Measurements from ENCODE around the gene GFOD1. TPM values are rescaled to one million over a fixed set of nuclear protein-coding genes. Genes with fewer than 3 reads are reported as not detected.
"Not testable (repeated sequence)": the region's sequence is repeated elsewhere in the genome, so short reads cannot be mapped to it uniquely, and the experiment has no call there.

GFOD1 gene
- total and polyA plus RNA-seq, 7 donors = 5.9 to 34.2 (median 16.7) TPM

DNA sequence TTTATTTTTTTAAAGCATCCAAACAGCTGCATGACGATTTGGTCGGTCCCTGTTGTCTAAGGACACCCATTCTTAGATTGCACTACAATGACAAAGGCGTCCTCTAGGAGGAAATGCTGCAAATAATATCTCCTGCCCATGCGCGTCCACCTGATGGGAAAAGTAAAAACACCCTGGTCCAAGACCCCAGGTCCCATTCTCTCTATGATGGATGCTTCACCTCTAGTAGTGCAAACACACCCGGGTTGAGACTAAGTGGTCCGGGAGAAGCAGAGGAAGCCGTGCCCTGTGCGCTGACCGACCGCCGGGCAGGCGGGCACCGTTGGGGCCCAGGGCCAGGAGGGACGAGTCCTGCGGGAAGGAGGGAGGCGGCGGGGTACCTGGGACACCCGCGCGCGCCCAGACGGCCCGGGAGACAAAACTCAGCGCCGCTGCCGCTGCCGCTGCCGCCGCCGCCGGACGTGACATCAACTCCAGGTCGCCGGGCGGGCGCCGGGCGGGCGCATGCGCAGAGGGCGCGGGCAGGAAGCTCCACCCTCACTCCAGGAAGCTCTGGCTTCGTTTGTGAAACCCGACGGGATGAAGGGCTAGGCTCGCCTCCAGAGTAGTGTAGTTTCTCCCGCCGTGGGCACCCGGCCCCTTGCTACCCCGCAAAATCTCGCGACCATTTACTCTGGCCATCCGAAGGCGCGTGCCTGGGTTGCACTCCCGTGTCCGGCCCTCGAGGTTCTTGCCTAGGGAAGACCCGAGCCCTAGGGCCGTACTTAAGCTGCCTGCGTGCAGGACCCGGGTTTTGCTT lies 159.1 kb downstream of the GFOD1 start, which contains the start of gene TBC1D7:
TSS of gene TBC1D7 (minus strand) at position 462 of the 799 bp plus-strand sequence. CDS start 1,639 bp downstream, outside the sequence.
- Histone ChIP-seq H3K27ac (peak within 1 kb of the TSS; percentile 95), H3K9me3 (no peaks in the 10 kb centered on the region), H3K27me3 (ENCODE audit: insufficient read depth in 3 of 3, low read length in 2 of 3) (no peaks in the 10 kb centered on the region), H3K4me1 (peaks cover 3% of the 10 kb centered on the region), H3K36me3 (ENCODE audit: insufficient read depth in 1 of 2, low read depth in 1 of 2) (peaks cover 4 to 29% of the 10 kb centered on the region in 2 donors), H3K4me3 (peak within 1 kb of the TSS; percentile 92)
- ATAC-seq = peak; percentile 96 to 99 (median 97)
- WGBS, 3 donors = 0 to 1% (median 0%) methylated on average over 38 to 63 of the region's 63 CpGs
- TF ChIP-seq CTCF (IDR thresholded peaks at IDR 0.05) = peak; percentile 20
- DNase-seq = peak; percentile 91 to 97
- intact Hi-C loops (cut with DNase I) = loop anchor here in 1 of 2 donors (2.0 kb wide), 1 partner anchor 415 kb away; no protein-coding TSS in a partner anchor

- TF ChIP-seq CTCF (IDR thresholded peaks at IDR 0.05) = no peak
- H3K27ac ChIP-seq = peak overlapping the region; percentile 95
- 0 to 1% (median 1%) methylated on average over 10 of the region's 10 CpGs for whole genome bisulfite sequencing, 3 donors
Observed at GRCh38 chr6:13327691-13328075, 159.7 kb downstream of the GFOD1 start.

GRCh38 chr6:13326031-13326586 lies 161.3 kb downstream of the GFOD1 start:
- DNase-seq; H3K4me3 ChIP-seq; H3K27ac ChIP-seq; H3K27me3 ChIP-seq (ENCODE audit: insufficient read depth in 3 of 3, low read length in 2 of 3); H3K4me1 ChIP-seq; H3K9me3 ChIP-seq; ATAC-seq; intact Hi-C loops (cut with DNase I): not testable (repeated sequence)
- WGBS, 3 donors = 74 to 85% (median 76%) methylated on average over 3 of the region's 3 CpGs
- peaks cover 4 to 49% of the 10 kb centered on the region in 2 donors for H3K36me3 ChIP-seq (ENCODE audit: insufficient read depth in 1 of 2, low read depth in 1 of 2)

More at GRCh38 chr6:13327691-13328075, 159.7 kb downstream of the GFOD1 start:
- peak overlapping the region; percentile 92 for H3K4me3 ChIP-seq
- ATAC-seq (peak in 1 of 4 donors; percentile 4), DNase-seq (no peak)
- H3K9me3 ChIP-seq = no peaks in the 10 kb centered on the region
- H3K4me1 ChIP-seq = peaks cover 3% of the 10 kb centered on the region
- intact Hi-C loops (cut with DNase I) = loop anchor here in 1 of 2 donors (2.0 kb wide), 1 partner anchor 415 kb away; no protein-coding TSS in a partner anchor
- peaks cover 4 to 35% of the 10 kb centered on the region in 2 donors for H3K36me3 ChIP-seq (ENCODE audit: insufficient read depth in 1 of 2, low read depth in 1 of 2)
- H3K27me3 ChIP-seq (ENCODE audit: insufficient read depth in 3 of 3, low read length in 2 of 3) = no peaks in the 10 kb centered on the region

DNA sequence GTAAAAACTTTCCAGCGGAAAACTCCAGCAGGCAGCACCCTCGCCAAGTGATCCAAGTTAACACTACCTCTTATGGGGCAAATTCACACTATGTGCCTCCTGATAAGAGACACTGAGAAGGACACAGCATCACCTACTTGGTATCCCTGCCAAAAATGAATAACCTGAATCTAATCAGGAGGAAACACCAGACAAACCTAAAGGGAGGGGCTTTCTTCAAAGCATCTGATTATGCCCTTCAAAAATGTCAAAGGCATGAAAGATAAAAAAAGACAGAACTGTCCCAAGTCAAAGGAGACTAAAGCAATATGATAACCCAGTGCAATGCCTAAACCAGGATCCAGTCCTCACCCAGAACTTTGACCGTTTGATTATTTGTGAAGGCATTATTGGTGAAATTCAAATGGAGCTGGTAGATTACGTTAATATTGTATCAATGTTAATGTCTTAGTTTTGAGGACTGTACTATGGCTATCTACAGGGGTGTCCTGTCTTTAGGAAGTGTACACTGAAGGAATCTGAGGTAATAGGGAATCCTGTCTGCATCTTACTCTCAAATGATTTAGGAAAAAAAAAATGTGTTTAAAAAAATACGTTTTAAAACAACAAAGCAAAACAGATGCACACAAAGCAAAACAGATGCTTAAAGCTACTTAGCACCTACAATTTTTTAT lies 167.4 kb downstream of the GFOD1 start:
- ATAC-seq (no peak), DNase-seq (no peak)
- Histone ChIP-seq H3K4me1 (no peaks in the 10 kb centered on the region), H3K9me3 (no peaks in the 10 kb centered on the region), H3K27me3 (ENCODE audit: insufficient read depth in 3 of 3, low read length in 2 of 3) (no peaks in the 10 kb centered on the region), H3K36me3 (ENCODE audit: insufficient read depth in 1 of 2, low read depth in 1 of 2) (peaks cover 7 to 97% of the 10 kb centered on the region in 2 donors), H3K27ac (no peak overlapping the region), H3K4me3 (no peak overlapping the region)
- no peak for TF ChIP-seq CTCF (IDR thresholded peaks at IDR 0.05)
- 94 to 96% (median 95%) methylated on average over 5 of the region's 5 CpGs for WGBS, 3 donors
- intact Hi-C loops (cut with DNase I) = no loop called here

DNA sequence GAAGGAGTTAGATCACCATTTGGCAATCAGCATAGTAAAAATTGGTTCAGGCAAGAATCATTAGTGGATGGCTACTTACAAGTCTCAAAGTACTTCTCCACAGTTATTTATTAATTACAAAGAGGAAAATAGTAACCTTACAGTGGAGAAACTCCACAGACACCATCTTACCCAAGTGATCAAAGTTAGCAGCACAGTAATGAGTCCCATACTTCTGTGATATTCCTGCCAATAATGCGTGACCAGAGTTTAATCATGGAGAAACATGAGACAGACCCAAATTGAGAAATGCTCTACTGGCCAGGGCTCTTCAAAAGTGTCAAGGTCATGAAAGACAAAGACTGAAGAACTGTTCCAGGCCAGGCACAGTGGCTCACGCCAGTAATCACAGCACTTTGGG lies 168.6 kb downstream of the GFOD1 start:
- intact Hi-C loops (cut with DNase I) = no loop called here
- Histone ChIP-seq H3K9me3 (no peaks in the 10 kb centered on the region), H3K36me3 (ENCODE audit: insufficient read depth in 1 of 2, low read depth in 1 of 2) (peaks cover 6 to 97% of the 10 kb centered on the region in 2 donors), H3K27ac (no peak overlapping the region), H3K27me3 (ENCODE audit: insufficient read depth in 3 of 3, low read length in 2 of 3) (no peaks in the 10 kb centered on the region), H3K4me3 (no peak overlapping the region), H3K4me1 (no peaks in the 10 kb centered on the region)
- DNase-seq (no peak), ATAC-seq (peak; percentile 37 to 91 (median 79))
- no peak for TF ChIP-seq CTCF (IDR thresholded peaks at IDR 0.05)
- 31 to 58% (median 40%) methylated on average over 2 of the region's 2 CpGs for WGBS, 3 donors

All from psoas muscle (tissue), 8 donors.